GM21717 (cell line): Measurements from ENCODE around the gene IQCK.

Experiments
- ATAC-seq: cut with Tn5 transposase; IDR thresholded peaks from one replicate; pipeline ENCODE4 v1.9.1; 2021; ENCODE audit warnings: mild to moderate bottlenecking, moderate library complexity; ENCODE audit not compliant: unreplicated experiment

IQCK gene

DNA sequence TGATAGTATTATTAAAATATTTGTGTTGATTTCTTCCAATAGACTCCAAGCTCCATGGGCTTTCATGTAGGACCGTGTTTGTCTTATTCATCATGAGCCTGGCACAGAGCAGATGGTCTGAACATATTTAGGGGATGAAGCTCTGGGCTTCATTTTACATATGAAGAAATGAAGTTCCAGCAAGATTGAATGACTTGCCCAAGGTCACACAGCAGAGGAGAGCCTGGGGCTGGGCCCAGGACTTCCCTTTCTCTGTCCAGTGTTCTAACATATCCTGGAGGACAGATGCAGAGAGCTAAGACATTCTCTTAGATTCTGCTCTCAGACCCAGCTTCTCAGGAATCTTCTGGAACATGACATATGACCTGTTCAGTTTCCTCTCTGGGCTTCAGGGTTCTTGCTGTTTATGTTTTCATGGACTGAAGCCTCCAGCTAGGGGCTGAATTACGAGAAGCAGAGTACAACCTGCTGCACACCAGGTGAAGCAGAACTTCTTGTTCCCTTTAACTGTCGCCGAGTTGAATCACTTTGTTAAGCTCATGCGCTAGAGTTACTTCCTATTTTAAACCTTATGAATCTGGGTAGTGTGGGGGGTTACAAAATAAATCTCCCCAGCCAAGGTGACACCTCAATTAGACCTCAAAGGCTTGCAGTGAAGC lies 113.0 kb downstream of the IQCK start:
- no peak for ATAC-seq

DNA sequence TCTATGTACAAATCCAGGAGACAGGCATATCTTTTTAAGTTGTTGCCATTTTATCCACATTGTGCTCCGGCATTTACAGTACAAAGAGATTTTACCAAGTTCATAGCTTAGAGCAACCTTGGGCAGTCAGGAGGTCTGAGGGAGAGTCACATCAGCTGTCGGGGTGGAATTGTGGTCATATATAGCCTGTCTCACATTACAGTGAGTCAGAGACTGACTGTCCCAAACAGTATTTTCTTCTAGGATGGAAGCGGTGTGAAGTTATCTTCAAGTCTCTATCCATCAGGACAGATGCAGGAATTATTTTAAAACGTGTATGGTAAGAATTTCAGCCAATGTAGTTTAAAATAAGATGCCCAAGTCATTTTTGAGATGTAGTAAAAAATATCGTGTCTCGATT lies 113.6 kb downstream of the IQCK start:
- ATAC-seq, result no peak

DNA sequence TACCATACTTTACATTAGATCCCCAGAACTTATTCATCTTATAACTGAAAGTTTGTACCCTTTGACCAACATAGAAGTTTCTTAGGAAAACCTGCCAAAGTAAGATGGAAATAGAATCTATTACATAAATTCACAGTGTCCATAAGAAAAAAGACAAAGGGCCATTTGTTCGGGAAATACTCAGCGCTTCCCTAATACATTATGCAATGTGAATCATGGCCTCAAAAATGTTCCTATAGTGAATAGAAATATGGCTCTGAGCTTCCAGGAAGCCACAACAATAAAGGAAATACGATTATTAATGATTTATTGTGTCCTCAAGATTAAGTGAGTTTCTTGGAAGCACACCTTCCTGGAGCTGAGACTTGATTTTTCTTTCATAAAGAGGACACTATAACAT lies 115.1 kb downstream of the IQCK start:
- no peak for ATAC-seq

DNA sequence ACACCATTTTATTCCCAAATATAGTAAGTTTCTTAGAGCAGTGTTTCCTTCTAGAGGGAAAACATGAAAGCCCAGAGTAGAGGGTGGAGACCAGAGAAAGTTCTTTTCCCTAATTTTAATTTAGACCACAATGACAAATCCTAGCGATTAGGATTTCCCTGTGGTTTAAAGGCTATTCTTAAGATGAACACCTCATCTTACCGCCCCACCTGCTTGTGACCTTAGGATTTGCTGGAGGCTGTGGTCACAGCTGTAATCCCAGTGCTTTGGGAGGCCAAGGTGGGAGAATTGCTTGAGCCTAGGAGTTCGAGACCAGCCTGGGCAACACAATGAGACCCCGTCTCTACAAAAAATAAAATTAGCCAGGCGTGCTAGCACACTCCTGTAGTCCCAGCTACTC lies 115.5 kb downstream of the IQCK start:
- no peak for ATAC-seq

DNA sequence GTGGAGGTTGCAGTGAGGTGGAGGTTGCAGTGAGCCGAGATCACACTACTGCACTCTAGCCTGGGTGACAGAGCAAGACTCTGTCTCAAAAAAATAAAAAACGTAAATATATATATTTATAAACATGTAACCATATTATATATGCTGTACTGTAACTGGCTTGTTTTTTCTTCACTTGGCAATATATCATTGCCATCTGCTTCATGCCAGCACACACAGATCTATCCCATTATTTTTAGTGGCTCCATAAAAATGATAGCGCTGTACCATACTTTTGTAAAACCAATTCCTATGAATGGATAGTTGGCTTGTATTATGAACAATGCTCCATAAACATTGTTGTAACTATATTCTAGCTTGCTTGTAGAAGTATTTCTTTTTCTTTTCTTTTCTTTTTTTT lies 117.1 kb downstream of the IQCK start:
- no peak for ATAC-seq

DNA sequence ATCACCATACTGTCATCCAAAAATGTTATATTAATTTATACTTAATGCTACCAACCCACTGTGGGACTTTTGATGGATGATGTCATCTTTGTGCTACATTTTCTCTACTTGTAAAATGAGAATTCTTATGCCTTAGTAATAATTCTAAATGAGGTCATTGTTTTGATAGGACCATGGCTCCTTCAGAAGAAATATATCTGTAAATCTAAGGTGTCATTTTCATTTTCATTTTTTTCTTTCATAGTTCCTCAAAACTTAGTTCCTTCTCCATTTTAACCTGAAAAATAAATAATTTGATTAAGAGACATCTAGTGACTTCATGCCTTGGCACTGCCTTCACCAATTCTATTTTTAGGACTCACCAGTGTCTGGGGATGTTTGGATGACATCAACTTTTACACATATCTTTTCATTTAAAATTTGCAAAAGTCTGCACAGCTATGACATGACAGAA lies 117.9 kb downstream of the IQCK start:
- no peak for ATAC-seq

DNA sequence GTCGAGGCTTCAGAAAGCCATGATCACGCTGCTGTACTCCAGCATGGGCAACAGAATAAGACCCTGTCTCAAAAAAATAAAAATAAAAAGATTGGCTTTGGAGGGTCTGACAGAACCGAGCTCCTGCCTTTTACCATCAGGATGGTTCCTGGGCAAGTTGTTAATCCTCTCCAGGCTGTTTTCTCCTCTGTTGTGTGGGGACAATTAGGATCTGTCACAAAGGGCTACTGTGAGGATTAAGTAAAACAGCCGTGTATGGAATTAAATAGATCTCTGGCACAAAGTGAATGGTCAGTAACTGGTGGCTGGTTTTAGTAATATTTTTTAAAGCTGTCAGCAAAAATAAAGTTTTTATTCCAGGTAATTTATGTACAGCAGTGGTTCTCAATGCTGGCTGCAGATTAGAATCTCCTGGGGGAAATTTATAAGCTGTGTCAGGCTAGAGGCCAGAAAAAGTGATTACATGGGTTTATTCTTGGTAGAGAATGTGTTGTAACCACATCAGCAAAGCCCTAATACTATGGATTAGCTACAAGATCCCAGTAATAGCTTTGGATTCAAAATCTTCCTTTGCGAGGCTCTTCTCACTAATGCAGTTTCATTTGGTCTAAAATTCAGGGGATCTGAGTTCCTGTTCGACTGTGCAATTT lies 119.4 kb downstream of the IQCK start:
- ATAC-seq, result no peak

DNA sequence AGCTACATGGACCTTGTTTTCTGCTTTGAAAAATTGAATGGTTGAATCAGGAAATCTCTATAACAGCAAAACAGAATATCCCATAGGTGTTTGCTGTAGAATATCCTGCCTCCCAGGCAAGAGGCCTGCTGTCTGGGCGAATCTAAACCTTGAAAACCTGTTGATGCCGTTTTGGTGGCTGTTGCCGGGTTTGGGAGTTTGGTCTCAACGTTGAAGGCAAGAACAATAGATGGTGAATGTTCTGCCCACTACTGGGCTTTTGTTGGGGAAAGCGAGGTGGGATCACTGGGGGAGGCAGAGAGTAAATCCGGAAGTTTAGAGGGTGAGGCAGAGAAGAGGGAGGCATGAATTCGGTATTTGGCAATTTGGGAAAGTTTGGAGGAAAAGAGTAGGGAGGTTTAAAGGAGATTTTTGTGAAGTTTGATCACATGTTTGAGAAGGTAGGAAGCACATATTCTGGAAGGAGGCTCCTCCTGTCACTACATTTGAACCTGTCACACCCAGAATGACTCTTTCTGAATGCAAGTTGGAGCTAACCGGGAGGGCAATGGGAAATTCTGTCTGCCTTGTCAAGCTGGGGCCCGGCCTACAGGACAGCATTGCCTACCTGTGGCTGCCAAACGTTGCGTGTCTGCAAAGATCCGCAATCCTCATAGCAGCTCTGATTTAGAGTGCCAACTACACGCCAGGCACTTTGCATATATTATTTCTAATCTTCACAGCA lies 120.1 kb downstream of the IQCK start:
- ATAC-seq, result no peak

DNA sequence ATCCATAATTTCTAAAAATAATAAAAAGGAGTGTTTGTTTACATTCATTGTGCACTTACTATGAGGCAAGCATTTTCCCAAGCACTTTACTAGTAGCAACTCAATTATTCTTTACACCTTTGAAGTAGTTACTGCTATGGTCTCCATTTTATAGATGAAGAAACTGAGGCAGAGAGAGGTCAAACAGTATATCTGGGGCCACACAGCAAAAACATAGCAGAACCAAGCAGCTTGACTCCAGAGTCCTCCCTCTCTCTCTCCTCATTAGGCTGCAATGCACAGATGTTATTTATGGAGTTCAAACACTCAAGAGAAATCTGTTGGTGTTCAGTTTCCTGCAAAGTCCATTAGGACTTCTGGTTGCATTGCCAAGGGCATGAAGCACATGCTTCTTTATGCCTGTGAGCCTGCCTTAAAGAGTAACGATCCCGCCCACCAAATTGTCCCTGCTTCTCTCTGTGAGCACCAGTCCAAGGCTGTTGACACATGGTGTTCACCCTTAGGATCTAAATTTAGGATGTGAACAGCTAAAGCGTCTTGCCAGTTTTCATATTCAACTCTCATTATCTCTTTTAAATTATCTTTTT lies 122.5 kb downstream of the IQCK start:
- ATAC-seq, result no peak

DNA sequence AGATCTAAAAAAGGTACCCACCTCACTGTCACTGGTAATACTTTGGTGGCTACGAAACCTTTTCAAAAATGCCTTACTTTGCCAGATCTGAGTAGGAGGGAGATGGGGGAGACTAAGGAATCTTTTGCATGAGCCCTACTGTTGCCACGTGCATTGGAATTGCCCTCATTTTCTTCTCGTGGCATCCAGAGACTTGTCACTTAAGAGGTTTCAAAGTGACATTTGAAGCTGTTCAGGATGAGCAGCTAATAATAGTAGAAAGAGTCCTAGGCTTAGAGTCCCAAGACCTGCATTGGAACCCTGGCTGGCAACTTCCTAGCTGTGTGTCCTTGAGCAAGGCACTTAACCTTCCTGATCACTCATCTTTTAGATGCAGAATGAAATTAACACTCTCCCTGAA lies 123.1 kb downstream of the IQCK start:
- no peak for ATAC-seq

DNA sequence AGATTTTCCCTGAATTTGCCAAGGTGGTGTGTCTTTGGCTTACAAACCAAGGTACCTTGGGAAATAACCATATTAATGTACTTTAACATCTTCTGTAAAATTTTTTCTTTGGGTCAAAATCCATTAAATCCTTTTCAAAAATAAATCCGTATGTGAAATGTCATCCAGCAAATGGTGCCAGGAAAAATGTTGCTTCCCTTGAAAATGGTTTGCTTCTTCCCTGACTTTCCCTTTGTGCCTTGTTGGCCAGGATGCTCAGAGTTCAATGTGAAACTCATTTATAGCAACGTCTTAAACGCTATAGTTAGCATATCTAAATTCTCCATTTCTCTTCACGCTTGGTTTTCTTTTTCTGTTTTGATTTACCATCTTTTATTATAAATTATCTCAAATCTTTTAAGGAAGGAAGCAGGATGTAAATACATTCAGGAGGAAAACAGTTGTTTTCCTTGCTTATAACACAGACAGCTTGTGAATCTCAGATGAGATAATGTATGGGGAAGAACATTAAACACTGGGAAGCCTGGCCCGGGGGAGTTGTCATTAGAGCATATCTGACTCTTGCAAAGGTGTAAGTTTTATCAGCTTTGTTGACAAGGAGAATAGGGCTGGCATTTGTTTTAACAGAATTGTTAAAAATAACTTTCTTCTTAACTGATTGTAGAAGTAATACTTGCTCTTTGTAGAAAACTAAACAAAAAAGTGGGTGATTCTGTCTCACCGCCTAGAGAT lies 124.5 kb downstream of the IQCK start:
- ATAC-seq, result no peak

DNA sequence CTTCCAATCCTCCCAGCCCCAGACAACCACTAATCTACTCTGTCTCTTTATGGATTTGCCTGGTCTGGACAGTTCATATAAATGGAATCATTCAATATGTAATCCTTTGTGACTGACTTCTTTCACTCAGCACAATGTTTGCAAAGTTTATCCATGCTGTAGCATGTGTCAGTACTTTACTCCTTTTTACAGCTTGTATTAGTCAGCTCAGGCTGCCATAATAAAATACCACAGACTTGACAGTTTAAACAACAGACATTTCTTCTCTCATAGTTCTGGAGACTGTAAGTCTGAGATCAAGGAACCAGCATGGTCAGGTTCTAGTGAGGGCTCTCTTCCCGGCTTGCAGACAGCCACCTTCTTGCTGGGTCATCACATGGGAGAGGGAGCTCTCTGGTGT lies 125.3 kb downstream of the IQCK start:
- ATAC-seq, result no peak

DNA sequence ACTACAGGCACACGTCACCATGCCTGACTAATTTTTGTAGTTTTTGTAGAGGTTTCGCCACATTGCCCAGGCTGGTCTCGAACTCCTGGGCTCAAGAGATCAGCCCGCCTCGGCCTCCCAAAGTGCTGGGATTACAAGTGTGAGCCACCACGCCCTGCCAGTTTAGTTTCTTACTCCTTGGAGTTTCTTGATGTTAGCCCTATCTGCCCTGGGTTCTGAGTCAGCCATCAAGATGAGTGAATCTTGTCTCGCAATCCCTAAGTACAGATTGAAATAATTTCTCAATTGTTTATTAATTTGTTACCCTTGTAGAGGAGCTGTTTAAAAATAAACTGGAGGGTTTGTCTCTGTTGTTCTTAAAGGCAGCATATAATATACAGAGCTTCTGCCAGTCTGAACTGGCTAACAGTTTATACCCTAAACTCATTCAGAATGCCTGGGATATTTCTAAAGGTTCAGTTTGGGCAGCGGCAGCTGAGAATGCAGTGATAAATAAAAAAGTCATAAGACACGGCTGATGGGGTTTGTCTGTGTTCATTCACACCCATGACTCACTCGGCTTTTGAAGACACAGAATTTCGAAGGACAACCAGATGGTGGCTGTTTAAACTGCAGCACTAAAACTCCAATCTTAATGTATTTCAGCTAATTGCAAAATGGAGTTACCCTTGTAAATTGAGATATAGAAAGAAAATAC lies 127.0 kb downstream of the IQCK start:
- no peak for ATAC-seq

DNA sequence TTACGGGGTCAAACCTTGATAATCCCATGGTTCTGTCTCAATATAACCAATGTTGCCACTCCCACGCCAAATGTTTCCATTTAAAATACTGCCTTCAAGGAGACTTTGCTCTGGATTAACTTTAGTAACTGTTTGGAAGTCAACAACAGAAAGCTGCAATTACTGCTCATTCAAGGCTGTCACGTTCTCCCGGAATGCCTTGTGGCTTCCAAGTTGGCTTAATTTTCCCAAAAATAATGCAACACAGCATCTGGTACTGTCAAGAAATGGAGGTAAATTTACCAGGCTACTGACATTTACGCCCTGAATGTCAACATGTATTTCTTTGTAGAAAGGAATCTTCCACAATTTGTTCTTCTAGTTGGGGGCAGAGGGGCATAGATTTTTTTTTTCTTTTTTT lies 128.4 kb downstream of the IQCK start:
- no peak for ATAC-seq

DNA sequence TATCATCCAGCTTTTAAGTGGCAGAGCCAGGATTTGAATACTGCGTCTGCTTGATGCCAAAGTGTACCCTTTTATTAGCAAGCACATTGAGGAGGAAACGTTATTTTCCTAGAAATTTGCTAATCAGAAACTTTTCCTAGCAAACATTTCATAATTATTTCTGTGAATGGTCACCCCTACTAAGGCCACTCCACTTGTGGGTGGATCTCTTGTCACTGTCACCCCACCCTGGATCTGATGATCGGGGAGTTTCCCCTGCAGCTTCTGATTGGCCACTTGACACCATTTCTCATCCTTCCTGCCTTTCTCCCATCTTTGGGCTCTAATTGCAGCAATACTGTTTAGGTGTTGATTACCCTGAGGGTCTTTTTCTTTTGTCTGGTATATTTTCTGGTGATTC lies 130.7 kb downstream of the IQCK start:
- no peak for ATAC-seq

DNA sequence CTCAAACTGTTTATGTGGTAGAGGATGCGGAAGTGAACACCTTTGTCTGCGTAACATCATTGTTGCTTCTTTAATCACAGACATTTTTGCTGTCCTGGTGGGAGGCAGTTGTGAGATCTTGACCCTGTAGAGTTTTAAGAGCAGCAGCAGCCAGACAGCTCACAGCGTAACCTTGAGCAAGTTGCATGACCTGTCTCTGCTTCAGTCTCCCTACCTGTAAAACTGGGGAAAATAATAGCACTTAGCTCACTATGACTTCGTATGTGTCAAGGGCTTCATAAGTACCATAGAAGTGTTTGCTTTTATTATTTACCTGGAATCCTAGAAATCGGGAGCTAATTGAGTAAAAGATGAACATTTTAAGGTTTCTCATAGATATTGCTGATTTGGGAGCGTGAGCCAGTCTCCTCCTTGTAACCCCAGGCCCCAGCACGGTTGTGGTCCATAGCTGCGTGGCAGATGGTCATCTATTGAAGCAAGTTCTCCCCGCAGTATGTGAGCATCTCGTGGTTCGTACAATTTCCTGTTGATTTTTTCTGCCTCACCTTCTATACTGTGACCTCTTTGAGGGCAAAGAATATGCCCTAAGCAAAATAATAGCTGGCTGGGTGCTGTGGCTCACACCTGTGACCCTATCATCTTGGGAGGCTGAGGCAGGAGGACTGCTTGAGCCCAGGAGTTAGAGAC lies 132.2 kb downstream of the IQCK start:
- ATAC-seq, result no peak

DNA sequence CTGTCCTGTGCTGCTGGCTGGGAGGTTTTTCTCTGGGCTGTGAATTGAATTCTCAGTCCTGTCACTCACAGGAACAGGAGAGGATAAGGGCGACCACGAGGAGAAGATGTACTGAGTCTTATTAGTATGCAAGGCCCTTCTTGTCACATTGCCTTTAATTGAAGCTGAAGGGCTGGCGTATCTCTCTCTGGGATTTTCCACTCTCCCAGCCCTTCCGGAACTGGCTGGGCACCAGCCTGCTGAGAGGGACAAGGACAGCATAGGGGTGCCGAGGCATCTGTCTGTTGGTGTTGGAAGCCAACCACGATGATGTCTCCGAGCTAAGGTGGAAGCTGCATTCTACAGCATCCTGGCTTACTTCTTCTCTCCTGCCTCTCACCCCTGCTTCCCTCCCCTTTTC lies 133.4 kb downstream of the IQCK start:
- ATAC-seq, result no peak

DNA sequence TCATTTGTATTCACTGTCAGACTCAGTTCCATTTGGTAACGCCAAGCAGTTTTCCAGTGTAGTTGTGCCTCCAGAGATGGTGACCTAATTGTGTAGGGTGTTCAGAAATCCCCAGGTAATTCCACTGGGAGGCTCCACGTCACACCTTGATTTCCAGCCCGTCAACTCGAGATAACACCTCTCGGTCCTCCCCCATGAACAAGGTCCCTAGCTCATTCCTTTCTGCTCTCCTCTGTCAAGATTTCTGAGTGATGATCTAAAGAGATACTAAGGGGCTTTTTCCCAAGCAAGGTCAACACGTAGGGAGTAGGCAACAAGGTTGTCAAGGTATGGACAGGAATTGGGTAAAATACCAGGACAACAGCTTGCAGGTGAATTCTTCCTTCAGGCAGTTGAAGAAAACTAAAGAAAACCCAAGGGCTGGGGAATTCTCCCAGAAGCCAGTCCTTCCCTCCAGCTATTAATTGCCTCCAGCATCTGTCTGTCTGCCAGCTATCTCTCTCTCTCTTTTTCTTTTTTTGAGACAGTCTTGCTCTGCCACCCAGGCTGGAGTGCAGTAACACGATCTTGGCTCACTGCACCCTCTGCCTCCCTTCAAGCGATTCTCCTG lies 135.2 kb downstream of the IQCK start:
- no peak for ATAC-seq

DNA sequence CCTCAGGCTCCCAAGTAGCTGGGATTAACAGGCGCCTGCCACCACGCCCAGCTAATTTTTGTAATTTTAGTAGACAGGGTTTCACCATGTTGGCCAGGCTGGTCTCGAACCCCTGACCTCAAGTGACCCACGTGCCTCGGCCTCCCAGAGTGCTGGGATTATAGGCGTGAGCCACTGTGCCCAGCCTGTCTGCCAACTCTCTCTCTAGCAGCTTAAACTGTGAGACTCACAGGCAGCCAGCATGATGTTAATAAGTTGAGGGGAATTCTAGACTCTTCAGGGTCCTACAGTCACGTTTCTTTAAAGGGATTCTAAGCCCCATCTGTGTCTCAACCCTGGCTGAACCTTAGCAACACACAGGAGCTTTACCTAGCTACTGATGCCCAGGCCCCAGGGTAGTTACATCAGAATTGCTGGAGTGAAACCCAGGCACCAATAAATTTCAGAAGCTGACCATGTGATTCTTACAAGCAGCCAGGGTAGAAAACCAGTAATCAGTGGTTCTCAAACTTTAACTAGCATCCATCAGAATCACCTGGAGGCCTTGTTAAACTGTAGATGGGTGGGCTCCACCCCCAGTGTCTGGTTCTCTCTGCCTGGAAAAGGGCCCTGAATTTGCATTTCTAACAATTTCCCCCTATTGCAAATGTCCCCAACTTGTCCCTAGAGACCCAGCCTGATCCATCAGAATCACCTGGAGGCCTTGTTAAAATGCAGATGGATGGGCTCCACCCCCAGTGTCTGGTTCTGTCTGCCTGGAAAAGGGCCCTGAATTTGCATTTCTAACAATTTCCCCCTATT lies 135.9 kb downstream of the IQCK start:
- ATAC-seq, result no peak
